Activated naive CD4-positive, alpha-beta T cell treated with Interleukin-2 at 50 U/mL for 16 hours (primary cell): ENCODE data around the gene BRD3.
A peak's percentile ranks its signal among the peaks of the same experiment; 100 is the strongest.
"Not testable (repeated sequence)": the region's sequence is repeated elsewhere in the genome, so short reads cannot be mapped to it uniquely, and the experiment has no call there.

ENCODE experiments used
- DNase-seq: peaks from one replicate; pipeline ENCODE4 v3.0.0-alpha.2; 2020

The BRD3 gene

GRCh38 chr9:134067904-134068743 is at the start of gene BRD3:
Gene BRD3, minus strand, starts transcription at chr9:134068026. Its CDS starts 14,549 bp downstream, at chr9:134053477.
- peak; percentile 81 for DNase-seq

GRCh38 chr9:134112561-134112960 is 44.7 kb upstream of the BRD3 start:
- DNase-seq, result no peak

- DNase-seq, result no peak
Observed at GRCh38 chr9:134111064-134111463, 43.2 kb upstream of the BRD3 start.

GRCh38 chr9:134103391-134103998 is 35.7 kb upstream of the BRD3 start:
- no peak for DNase-seq

GRCh38 chr9:134101623-134102149 is 33.9 kb upstream of the BRD3 start:
- DNase-seq, result no peak

- DNase-seq, result not testable (repeated sequence)
Observed at GRCh38 chr9:134101133-134101532, 33.3 kb upstream of the BRD3 start.

GRCh38 chr9:134100040-134100439 is 32.2 kb upstream of the BRD3 start:
- no peak for DNase-seq

GRCh38 chr9:134099123-134099761 is 31.4 kb upstream of the BRD3 start:
- DNase-seq, result peak; percentile 49

- DNase-seq, result no peak
Observed at GRCh38 chr9:134089972-134090371, 22.1 kb upstream of the BRD3 start.

GRCh38 chr9:134088063-134088725 is 20.4 kb upstream of the BRD3 start:
- no peak for DNase-seq

GRCh38 chr9:134085674-134086073 is 17.8 kb upstream of the BRD3 start:
- DNase-seq, result no peak

- DNase-seq, result no peak
Observed at GRCh38 chr9:134083451-134083850, 15.6 kb upstream of the BRD3 start.

- no peak for DNase-seq
Observed at GRCh38 chr9:134076644-134077043, 8.8 kb upstream of the BRD3 start.

GRCh38 chr9:134075689-134076088 is 7.9 kb upstream of the BRD3 start:
- DNase-seq, result not testable (repeated sequence)

- no peak for DNase-seq
Observed at GRCh38 chr9:134073500-134073899, 5.7 kb upstream of the BRD3 start.

GRCh38 chr9:134072683-134073082 is 4.9 kb upstream of the BRD3 start:
- DNase-seq, result not testable (repeated sequence)

- no peak for DNase-seq
Observed at GRCh38 chr9:134071149-134071548, 3.3 kb upstream of the BRD3 start.

- no peak for DNase-seq
Observed at GRCh38 chr9:134069480-134070399, 1.9 kb upstream of the BRD3 start.

- no peak for DNase-seq
Observed at GRCh38 chr9:134068744-134069479, 1.1 kb upstream of the BRD3 start.

GRCh38 chr9:134066913-134067851 is 644 bp downstream of the BRD3 start:
- peak; percentile 52 for DNase-seq
